ENCODE results near the gene TTC6. TPM values are rescaled to one million over a fixed set of nuclear protein-coding genes. Genes with fewer than 3 reads are reported as not detected.
"Not testable (repeated sequence)": the region's sequence is repeated elsewhere in the genome, so short reads cannot be mapped to it uniquely, and the experiment has no call there.

The TTC6 gene, protein sequence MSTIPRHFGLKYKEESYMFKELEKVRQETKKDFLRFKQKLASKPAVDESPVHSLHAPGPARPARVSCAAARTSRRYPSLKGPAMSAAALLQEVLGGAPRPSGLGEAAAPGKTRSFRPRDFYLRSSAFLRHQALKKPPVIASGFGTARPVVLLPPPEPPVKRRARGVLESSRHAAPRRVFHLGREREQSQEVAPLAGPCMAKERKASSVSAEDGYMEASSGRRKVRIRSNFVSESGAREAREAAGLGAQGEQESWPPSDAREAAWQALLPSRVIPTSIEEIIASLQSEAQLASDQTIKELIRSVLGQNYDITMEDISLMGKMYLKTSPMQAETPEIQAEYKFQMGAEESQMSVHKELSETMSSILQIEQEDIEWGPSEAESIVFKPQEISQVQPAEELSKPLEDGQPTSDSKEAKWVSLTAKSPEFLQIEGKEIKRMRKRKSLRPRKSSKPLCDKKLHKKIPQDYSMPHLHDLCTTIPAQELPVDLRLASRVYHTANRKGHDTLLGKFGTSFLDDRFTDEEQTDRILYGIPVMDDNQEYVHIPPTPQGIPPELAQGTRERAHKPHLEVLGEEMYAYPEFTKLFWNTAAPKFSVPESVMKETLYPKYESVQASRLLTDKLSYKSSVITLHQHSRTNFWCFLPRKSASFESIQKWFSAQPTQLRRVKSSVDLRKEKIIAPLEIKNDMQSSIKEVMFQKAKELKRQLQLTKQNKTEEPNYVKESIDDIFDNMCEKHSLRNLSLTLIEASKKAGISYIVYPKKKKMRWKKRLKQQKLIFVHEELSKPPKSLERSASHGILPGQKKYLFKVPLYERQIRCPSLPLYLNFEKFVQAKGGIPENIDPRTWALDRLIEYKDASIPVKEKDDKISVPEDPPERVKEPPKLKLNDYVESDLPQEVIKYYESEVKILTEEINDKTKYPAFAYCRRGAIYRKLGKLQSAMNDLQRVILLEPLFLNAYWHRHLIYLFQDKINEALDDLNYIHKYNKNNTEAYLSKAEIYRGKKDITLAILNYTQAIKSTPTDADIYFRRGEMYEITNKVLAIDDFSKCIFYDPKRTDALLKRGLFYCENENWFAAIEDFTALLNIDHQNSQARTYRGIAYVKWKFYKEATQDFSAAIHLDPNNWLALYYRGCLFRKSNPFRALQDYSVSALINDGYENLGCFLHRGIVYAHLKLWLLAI (N-terminal part only)
- under 1 TPM; 0.17 to 0.31 (median 0.26) TPM for polyA plus RNA-seq (ENCODE audit: insufficient read length in 3 of 3)

DNA sequence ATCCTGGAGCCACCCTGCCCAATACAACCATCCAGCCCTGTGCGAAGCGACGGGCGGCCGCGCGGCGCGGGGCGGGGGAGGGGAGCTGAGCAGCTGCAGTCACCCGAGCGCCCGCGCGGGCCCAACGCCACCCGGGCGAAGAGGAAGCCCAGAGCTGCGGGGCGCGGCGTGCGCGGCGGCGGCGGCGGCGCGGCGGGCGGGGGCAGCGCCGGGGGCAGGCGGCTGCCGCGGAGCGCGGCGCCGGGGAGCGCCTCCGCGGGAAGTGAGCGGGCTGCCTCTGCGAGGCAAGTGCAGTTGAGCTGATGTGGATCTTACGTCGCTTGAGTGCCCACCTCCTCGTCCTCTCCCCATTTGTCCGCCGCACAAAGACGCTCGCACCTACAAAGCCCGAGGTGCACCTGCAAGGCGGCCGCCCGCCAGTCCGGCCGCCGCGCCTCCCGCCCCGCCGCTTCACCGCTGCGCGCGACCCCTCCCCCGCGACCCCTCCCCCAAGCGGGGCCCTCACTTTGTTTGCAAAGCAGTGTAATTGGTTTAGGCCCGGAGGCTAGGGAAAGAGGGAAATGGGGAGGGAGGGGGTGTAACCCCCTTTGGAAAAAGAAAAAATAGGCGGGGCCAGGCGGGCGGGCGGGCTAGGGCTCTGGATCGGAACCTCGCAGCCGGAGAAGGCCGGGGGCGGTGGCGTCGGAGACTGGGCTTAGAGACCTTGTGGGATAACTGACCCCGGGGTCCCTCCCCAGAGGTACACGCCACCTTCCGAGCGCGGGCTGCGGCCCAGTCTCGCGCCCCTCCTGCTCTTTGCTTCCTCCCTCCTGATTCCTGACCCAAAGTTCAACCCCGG is at the start of gene TTC6, which contains the start of gene FOXA1:
Gene TTC6, plus strand, starts transcription at position 659 of the 838 bp plus-strand sequence. CDS start 26,436 bp downstream, outside the sequence.
Gene FOXA1, minus strand, starts transcription at position 279 of the 838 bp plus-strand sequence. Its CDS starts 277 bp downstream, at position 2.
- no peak for DNase-seq (ENCODE audit: low read depth in 3 of 3, low spot score in 2 of 3)

DNA sequence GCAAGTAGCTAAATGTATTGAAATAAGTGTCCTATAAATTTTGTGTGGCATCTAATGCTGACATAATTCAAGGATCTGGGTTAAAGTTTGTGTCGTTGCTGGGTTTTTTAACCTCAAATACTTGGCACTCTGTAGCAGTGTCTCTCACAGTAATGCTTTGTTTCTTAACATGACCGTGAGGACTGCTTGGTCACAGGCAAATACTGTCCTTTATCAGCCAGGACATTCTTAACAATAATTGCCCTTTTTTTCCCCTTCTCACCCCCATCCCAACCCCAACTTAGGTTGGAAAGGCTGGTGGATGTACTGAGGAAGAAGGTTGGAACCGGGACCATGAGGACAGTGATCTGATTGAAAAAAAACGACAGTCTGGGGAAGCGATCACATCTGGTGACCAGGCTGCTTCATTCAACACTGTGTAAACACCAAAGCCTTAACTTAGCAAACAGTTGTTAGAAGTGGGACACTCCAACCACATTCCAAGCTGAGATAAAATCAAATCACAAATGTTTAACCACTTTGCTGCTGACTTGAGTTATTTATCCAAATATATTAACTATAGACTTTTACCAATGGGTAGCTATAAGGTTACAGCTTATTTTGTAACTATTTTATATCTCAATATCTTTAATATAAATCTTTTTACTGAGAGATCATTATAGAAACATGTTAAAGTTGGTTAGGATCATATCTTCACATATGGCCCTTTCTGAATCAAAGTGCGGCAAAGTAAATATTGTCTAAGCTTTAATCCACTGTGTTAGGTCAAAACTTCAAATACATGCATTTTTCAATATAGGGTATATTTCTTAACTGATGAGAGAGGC is 48.6 kb upstream of the TTC6 start:
- no peak for DNase-seq (ENCODE audit: low read depth in 3 of 3, low spot score in 2 of 3)

DNA sequence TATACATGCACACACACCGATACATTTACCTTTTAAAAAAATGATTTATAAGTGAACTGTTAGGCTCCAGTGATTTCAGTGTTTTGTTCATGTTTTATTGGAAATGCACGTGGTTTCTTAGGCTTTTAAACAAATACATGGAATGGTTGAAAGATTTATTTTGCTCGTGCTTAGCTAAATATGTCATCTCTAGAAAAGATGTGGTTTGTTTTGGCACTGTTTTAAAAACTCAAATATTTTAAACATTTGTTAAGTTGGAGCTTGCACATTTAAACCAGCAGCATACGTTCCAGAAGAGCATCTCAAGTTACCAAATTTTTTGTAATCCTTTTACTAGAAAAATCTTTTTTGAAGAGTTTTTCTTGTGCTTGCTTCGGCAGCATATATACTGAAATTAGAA is 44.9 kb upstream of the TTC6 start:
- no peak for DNase-seq (ENCODE audit: low read depth in 3 of 3, low spot score in 2 of 3)

DNA sequence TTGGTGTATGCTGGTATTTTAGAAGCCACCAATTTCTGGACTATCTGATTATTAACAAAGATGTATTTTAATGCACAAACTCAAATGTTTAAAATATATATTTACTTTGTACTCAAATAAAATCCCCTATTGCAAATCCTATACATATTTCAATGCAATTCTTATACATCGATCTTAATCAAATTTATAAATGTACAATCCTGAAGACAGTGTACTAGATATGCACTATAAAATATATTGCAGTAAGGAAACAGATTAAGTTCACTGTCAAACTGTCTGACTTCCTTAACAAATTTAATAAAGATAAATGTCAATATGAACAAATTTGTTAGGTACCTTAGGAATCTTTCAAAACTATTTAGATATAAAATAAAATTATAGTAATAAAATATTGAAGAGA is 44.3 kb upstream of the TTC6 start:
- no peak for DNase-seq (ENCODE audit: low read depth in 3 of 3, low spot score in 2 of 3)

DNA sequence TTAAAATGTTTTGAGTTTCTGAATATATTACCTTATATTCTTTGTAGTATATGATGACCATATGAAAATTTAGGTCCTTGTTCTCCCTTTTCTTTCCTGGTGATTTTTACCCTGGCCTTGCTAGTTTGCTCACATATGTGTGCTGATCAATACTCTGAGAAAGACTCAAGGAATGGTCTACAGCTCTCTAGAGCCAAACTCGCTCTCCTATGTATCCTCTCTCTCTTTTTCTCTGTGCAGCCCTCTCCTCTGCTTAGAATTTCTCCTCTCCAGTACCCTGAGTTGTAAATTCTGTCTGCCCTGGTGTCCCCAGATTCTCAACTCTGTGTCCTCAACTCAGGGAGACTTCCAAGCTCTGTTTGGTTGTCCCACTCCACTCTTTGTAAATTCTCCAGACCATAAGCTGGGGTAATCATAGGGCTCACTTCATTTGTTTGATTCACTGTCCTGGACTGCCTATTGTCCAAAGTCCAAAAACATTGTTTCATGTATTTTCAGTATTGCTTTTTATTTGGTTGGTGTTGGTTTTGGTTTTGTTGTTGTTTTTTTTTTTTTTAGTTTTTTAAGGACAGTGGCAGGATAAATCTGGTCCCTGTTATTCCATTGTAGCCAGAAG is 41.4 kb upstream of the TTC6 start:
- DNase-seq (ENCODE audit: low read depth in 3 of 3, low spot score in 2 of 3), result no peak

DNA sequence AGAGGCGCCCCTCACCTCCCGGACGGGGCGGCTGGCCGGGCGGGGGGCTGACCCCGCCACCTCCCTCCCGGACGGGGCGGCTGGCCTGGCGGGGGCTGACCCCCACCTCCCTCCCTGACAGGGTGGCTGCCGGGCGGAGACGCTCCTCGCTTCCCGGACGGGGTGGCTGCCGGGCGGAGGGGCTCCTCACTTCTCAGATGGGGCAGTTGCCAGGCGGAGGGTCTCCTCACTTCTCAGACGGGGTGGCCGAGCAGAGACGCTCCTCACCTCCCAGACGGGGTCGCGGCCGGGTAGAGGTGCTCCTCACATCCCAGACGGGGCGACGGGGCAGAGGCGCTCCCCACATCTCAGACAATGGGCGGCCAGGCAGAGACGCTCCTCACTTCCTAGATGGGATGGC is 39.8 kb upstream of the TTC6 start:
- DNase-seq (ENCODE audit: low read depth in 3 of 3, low spot score in 2 of 3), result not testable (repeated sequence)

DNA sequence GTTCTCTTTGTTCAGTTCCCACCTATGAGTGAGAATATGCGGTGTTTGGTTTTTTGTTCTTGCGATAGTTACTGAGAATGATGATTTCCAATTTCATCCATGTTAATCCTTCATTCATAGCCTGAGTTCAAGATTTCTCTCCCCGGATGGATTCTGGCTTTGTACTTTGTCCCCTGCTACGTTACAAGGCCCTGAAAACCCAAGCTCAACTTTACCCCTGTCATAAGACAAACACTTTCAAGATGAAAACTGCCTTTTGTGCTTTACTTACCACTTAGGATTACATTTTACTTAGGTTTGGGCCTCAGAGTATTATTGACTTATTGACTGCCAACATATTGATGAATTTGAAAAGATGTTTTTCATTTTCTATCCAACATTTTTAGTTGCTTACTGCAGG is 36.7 kb upstream of the TTC6 start:
- no peak for DNase-seq (ENCODE audit: low read depth in 3 of 3, low spot score in 2 of 3)

DNA sequence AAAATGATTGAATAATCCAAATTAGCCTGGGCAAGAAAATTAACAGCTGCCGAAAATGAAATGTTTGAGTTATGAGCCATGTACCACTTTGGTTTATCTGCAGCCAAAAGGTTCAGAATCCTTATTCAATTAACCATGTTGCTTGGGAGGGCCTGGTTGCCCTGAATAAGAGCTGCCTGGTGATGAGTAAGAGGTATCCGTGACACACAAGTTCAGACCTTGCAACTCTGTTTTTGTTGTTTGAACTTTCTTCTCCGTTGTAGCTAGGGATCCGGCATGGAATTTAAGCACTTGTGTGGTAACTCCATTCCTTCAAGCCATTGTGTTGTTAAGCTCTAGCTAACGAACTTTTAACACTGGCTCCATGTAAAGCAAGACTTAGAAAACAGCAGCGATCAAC is 36.0 kb upstream of the TTC6 start:
- no peak for DNase-seq (ENCODE audit: low read depth in 3 of 3, low spot score in 2 of 3)

DNA sequence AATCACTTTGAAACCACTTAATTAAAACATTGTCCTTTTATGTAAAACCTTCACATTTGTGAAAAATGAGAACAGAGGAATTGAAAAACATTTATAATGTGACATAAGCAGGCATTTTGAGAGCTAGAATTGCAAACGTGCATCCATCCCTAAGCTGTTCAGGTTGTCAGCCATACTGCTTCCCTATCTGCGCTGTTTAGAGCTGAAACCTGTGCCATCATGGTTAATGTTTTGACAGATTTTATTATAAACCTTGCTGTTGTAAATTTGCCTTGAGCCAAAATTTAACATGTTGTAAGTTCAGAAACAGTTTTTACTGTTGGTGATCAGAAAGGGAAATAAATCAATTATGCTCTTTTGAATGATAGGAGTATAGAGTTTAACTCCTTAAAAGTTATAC is 32.2 kb upstream of the TTC6 start:
- DNase-seq (ENCODE audit: low read depth in 3 of 3, low spot score in 2 of 3), result no peak

DNA sequence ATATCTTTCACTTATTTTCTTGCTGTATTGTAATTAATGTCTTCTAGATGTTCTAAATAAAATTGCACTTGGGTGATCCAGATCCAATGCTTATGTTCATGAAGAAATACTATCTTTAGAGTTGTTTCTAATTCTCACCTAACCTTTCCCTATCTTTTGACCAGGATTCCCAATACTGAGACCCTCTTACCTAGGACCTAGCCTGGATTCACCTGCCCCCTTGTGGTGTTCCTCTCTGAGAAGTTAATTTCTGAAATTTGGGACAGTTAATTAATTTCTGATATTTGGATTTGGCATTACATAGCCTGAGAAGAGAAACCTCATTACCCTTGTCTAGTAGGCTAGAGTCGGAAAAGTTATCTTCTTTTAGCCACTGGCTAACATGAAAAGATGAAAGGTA is 29.9 kb upstream of the TTC6 start:
- no peak for DNase-seq (ENCODE audit: low read depth in 3 of 3, low spot score in 2 of 3)

DNA sequence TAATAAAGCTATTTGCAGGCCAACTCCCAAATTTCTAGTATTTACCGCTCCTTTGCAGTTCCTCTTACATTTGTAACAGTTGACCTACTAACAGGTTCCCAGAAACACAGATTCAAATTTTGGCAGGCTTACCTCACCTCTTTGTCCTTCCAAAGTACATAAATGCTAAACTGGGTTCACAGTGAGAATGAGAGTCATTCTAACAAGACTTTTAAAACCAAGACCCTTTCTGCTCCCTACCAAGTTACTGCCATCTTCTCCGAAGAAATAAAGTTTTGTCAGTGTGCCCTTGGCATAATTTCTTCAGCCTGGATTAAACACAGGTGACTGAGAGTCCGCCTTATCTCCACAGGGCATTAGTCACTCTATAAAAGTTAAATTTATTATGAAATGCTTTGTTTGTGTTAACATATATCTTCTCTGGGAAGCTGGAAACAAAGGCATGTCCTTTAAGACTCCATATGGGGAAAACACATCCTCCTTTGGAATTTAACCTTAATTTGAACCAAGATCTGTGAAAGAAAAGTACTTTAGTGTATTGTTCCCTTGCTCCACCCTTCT is 28.5 kb upstream of the TTC6 start:
- no peak for DNase-seq (ENCODE audit: low read depth in 3 of 3, low spot score in 2 of 3)

DNA sequence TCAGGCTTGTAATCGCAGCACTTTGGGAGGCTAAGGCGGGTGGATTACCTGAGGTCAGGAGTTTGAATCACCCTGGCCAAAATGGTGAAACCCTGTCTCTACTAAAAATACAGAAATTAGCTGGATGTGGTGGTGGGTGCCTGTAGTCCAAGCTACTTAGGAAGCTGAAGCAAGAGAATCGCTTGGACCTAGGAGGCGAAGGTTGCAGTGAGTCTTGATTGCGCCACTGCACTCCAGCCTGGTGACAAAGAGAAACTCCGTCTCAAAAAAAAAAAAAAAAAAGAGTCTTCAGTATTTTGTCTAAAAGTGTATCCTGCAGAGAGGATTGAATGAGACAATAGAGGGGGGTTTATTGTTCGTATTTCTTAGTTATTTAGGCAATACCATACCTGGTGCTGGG is 25.7 kb upstream of the TTC6 start:
- DNase-seq (ENCODE audit: low read depth in 3 of 3, low spot score in 2 of 3), result no peak

DNA sequence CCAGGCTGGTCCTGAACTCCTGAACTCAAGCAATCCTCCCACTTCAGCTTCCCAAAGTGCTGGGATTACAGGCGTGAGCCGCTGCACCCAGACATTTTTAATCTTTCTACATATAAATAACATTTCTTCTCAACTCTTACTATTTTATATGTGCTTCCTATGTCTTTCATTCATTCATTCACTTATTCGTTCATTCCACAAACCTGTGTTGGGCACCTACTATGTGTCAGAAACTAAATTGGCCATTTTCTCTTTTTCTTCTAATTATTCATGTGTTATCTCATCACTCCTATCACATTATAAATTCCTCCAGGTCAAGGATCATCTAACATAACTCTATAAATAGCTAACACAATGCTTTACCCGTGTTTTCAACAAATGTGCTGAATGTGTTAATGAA is 24.0 kb upstream of the TTC6 start:
- DNase-seq (ENCODE audit: low read depth in 3 of 3, low spot score in 2 of 3), result no peak

DNA sequence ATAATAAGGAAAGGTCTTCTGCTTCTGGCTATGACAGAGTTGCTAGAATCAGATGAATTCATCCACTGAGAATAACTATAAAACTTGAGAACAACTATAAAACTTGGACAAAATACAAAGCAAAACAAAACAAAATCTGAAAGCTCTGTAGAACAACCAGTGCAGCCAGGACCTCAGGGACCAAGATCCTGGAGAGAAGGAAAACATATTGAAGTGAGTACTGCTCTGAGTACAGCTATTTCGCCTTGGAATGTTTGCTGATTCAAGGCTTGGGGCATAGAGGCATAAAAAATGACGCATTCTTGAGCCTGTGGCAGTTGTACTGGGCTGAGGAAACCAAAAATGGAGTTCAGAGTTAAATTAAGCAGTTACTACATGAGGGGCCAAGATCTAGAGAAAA is 22.1 kb upstream of the TTC6 start:
- no peak for DNase-seq (ENCODE audit: low read depth in 3 of 3, low spot score in 2 of 3)

DNA sequence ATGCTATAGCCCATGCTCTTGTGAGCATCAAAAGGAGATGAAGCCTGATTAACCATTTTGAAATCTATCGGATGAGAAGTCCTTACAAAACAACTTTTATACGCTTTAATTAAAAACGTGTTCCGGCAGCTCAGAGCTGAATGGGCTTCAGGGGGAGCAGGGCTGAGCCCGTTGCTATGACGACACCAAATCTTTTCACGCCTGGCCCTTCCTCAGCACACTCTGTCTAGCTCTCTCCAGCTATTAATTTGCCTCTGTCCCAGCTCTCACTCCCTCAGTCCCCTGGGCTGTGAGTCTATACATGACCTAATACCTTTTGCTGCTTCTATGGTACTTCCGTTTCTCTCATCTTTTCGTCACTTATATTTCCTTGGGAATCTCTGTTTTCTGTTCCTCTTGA is 16.2 kb upstream of the TTC6 start:
- DNase-seq (ENCODE audit: low read depth in 3 of 3, low spot score in 2 of 3), result no peak

DNA sequence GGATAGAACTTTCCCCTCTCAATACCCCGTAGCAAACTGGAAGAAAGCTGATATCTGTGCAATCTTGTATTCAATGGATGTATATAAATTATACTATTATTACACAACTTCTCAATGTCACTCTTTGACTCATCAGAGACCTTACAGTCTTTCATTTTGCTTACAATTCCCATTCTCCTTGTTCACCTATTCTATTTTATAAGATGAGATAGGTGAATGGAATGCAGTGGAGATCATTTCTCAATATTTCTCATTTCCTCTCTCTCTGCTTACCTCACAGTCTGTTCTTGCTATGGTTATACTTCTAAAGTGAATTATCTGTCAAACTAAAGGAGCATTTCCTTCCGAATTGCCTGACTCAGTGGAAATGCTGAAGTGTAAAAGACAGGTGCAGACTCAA is 15.3 kb upstream of the TTC6 start:
- DNase-seq (ENCODE audit: low read depth in 3 of 3, low spot score in 2 of 3), result no peak

DNA sequence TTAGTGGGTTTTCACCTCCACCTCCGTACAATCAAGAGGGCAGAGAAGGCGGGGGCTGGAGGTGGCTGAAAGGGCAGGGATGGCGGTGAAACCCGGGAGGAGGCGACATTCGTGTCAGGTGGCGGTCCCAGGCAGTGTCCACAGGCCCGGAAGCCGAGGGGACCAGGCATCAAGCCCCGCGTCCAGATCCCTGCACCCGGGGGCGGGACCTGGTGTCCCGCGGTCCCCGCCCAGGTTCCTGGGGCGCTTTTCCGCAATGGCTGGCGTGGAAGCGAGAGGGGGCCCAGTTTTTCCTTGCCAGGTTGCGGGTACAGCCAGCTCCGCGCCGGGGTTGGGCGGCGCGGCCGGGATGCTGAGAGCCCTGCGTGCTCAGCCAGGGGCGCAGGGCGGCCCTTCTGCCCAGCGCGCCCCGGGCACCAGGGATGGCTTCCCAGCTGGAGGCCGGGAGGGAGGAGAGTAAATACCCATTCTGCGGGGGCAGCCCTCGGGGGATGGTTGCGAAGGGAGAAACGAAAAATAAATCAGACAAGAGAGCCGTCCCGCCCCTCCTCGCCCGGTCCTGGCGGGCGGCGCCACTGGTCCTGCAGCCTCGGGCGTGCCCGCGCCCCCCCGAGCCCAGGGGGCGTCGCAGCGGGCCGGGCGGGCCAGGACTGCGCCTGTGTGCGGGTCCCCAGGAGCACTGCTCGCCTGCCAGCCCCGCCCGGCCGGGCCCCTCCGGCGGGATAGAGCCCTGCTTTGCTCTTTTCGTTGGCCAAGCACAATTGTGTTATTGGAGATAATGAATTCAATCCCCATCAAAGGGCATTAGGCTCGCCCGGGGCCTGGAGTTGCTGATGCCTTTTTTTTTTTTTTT is 11.8 kb upstream of the TTC6 start:
- no peak for DNase-seq (ENCODE audit: low read depth in 3 of 3, low spot score in 2 of 3)
